Fibroblast of lung (primary cell): ENCODE measurements around the gene HIPK2. TPM values are rescaled to one million over a fixed set of nuclear protein-coding genes. Genes with fewer than 3 reads are reported as not detected.

ENCODE experiments used
- DNase-seq, 2 donors: peaks; one replicate each; pipeline versions ENCODE4 v3.0.0 to v3.0.0-alpha.2; 2010; ENCODE audit warnings: low read depth in 2 of 2
- H2AFZ ChIP-seq: 2 replicates; pipeline ENCODE4 v1.5.1; 2012; ENCODE audit warnings: low read length, control low read depth, inconsistent platforms
- H3K27ac ChIP-seq: 2 replicates; pipeline ENCODE4 v1.5.1; 2011; ENCODE audit warnings: low read length, control low read depth; ENCODE audit not compliant: insufficient read depth
- H3K27me3 ChIP-seq: 2 replicates; pipeline ENCODE4 v1.5.1; 2011; ENCODE audit warnings: mild to moderate bottlenecking, low read length; ENCODE audit not compliant: control insufficient read depth, insufficient read depth
- H3K36me3 ChIP-seq: 2 replicates; pipeline ENCODE4 v1.5.1; 2011; ENCODE audit warnings: low read length; ENCODE audit not compliant: control insufficient read depth, insufficient read depth
- H3K4me1 ChIP-seq: 2 replicates; pipeline ENCODE4 v1.5.1; 2011; ENCODE audit warnings: low read length; ENCODE audit not compliant: control insufficient read depth, insufficient read depth; ENCODE audit errors: extremely low read depth
- H3K4me2 ChIP-seq: 2 replicates; pipeline ENCODE4 v1.5.1; 2011; ENCODE audit warnings: low read length, control low read depth; ENCODE audit not compliant: insufficient read depth; ENCODE audit errors: extremely low read depth
- H3K4me3 ChIP-seq, 4 experiments: fragments of 200-600 bp in 1 of 4; sonication (generic) in 1 of 4; replicated peaks in 1 of 4; 2 replicates each; pipeline ENCODE4 v1.5.1; 2011 to 2016; ENCODE audit warnings: low read length in 4 of 4, low read depth in 3 of 4, mild to moderate bottlenecking in 3 of 4, control low read depth in 2 of 4, inconsistent platforms in 1 of 4, mixed read lengths in 1 of 4; ENCODE audit not compliant: insufficient read depth in 1 of 4; ENCODE audit errors: control extremely low read depth in 1 of 4
- H3K79me2 ChIP-seq: 2 replicates; pipeline ENCODE4 v1.5.1; 2012; ENCODE audit warnings: mild to moderate bottlenecking, low read length, inconsistent platforms; ENCODE audit not compliant: control insufficient read depth, insufficient read depth
- H3K9ac ChIP-seq: 2 replicates; pipeline ENCODE4 v1.5.1; 2011; ENCODE audit warnings: mild to moderate bottlenecking, low read length, control low read depth; ENCODE audit not compliant: insufficient read depth
- H3K9me3 ChIP-seq: 2 replicates; pipeline ENCODE4 v1.5.1; 2012; ENCODE audit warnings: low read depth, low read length; ENCODE audit not compliant: control insufficient read depth, insufficient read depth
- H4K20me1 ChIP-seq: 2 replicates; pipeline ENCODE4 v1.5.1; 2011; ENCODE audit warnings: low read length; ENCODE audit not compliant: control insufficient read depth, insufficient read depth; ENCODE audit errors: extremely low read depth
- CTCF ChIP-seq, 2 donors: IDR thresholded peaks in 1 of 2; conservative IDR thresholded peaks in 1 of 2; 1 replicate in 1 of 2; 2 replicates in 1 of 2; pipeline ENCODE4 v1.5.1; 2011 to 2012; ENCODE audit warnings: low read length in 2 of 2, control low read depth in 1 of 2, inconsistent platforms in 1 of 2, low read depth in 1 of 2, mild to moderate bottlenecking in 1 of 2
- EZH2 ChIP-seq: IDR thresholded peaks from 2 replicates; pipeline ENCODE4 v1.5.1; 2012; ENCODE audit warnings: low read length, control low read depth, mild to moderate bottlenecking; ENCODE audit errors: missing control alignments
- polyA plus RNA-seq, 2 donors: library from polyadenylated mRNA; depleted of rRNA in 1 of 2; stranded (reverse) in 1 of 2; unstranded in 1 of 2; fragments of >200 nt; gene quantifications; 2 replicates each; pipeline ENCODE4 v1.2.1, GENCODE V29; 2011 to 2012; ENCODE audit warnings: missing spikeins in 1 of 2
- total RNA-seq: library from RNA; depleted of rRNA; stranded (reverse); fragments of >200 nt; gene quantifications from 2 replicates; pipeline ENCODE4 v1.2.1, GENCODE V29; 2014

Gene HIPK2
- total and polyA plus RNA-seq, 2 donors (not counting 1 experiment from before 2014, with no cell fraction given): 10.1 to 11.1 TPM

- Histone ChIP-seq H3K9ac (no peak overlapping the region), H3K4me2 (no peak overlapping the region), H3K4me1 (peaks cover 6% of the 10 kb centered on the region), H3K27ac (no peak overlapping the region), H3K36me3 (no peaks in the 10 kb centered on the region), H2AFZ (no peak overlapping the region), H3K79me2 (peaks cover 81% of the 10 kb centered on the region), H4K20me1 (peaks cover 1% of the 10 kb centered on the region), H3K27me3 (no peaks in the 10 kb centered on the region), H3K9me3 (no peaks in the 10 kb centered on the region), H3K4me3 (no peak overlapping the region)
- DNase-seq: no peak
- TF ChIP-seq EZH2: no peak
- TF ChIP-seq CTCF (conservative IDR thresholded peaks at IDR 0.05 in 1 of 2, IDR thresholded peaks at IDR 0.05 in 1 of 2; ENCODE audit: low read depth in 1 of 2, low read length in 2 of 2): no peak
These were observed 30.0 kb downstream of the HIPK2 start for GRCh38 chr7:139747662-139748372.

GRCh38 chr7:139746652-139747051 lies 31.1 kb downstream of the HIPK2 start:
- Histone ChIP-seq H3K9ac (no peak overlapping the region), H3K4me2 (no peak overlapping the region), H3K4me3 (no peak overlapping the region), H3K4me1 (peaks cover 6% of the 10 kb centered on the region), H3K79me2 (peaks cover 80% of the 10 kb centered on the region), H4K20me1 (peaks cover 1% of the 10 kb centered on the region), H3K27me3 (no peaks in the 10 kb centered on the region), H3K36me3 (no peaks in the 10 kb centered on the region), H2AFZ (no peak overlapping the region), H3K9me3 (no peaks in the 10 kb centered on the region), H3K27ac (no peak overlapping the region)
- TF ChIP-seq EZH2 (no peak), CTCF (conservative IDR thresholded peaks at IDR 0.05 in 1 of 2, IDR thresholded peaks at IDR 0.05 in 1 of 2; ENCODE audit: low read depth in 1 of 2, low read length in 2 of 2) (no peak)
- DNase-seq: no peak

- Histone ChIP-seq H3K9ac (no peak overlapping the region), H3K4me2 (no peak overlapping the region), H3K27me3 (no peaks in the 10 kb centered on the region), H3K4me1 (peaks cover 6% of the 10 kb centered on the region), H3K4me3 (no peak overlapping the region), H2AFZ (no peak overlapping the region), H3K27ac (no peak overlapping the region), H4K20me1 (peaks cover 1% of the 10 kb centered on the region), H3K36me3 (no peaks in the 10 kb centered on the region), H3K9me3 (no peaks in the 10 kb centered on the region), H3K79me2 (peaks cover 81% of the 10 kb centered on the region)
- DNase-seq: peak in 1 of 2 donors; percentile 61
- TF ChIP-seq EZH2 (no peak), CTCF (conservative IDR thresholded peaks at IDR 0.05 in 1 of 2, IDR thresholded peaks at IDR 0.05 in 1 of 2; ENCODE audit: low read depth in 1 of 2, low read length in 2 of 2) (no peak)
These were observed 32.1 kb downstream of the HIPK2 start for GRCh38 chr7:139745678-139746143.
